ENCODE results near the gene TNFSF9. TPM values are rescaled to one million over a fixed set of nuclear protein-coding genes. Genes with fewer than 3 reads are reported as not detected.
"Not testable (repeated sequence)": the region's sequence is repeated elsewhere in the genome, so short reads cannot be mapped to it uniquely, and the experiment has no call there.

TNFSF9 gene
- total RNA-seq, 3 donors from 2014 or later (not counting 1 experiment from before 2014, with no cell fraction given): 3.3 to 6.0 (median 5.6) TPM

GRCh38 chr19:6503407-6504201 lies 27.2 kb upstream of the TNFSF9 start:
- H3K27me3 ChIP-seq (ENCODE audit: control insufficient read depth, insufficient read depth, low read length): peaks cover 16% of the 10 kb centered on the region
- no peak overlapping the region for H3K27ac ChIP-seq (ENCODE audit: low read length)
- Mint-ChIP-seq H3K27ac (no peak overlapping the region), H3K36me3 (no peaks in the 10 kb centered on the region), H3K27me3 (ENCODE audit: low read depth in 2 of 2) (peaks cover 0 to 26% of the 10 kb centered on the region in 2 donors), H3K4me1 (peaks cover 0 to 16% of the 10 kb centered on the region in 2 donors), H3K9me3 (no peaks in the 10 kb centered on the region), H3K4me3 (peak overlapping the region; percentile 53)
- DNase-seq (no peak), ATAC-seq (no peak)
- no peak for TF ChIP-seq CTCF (IDR thresholded peaks at IDR 0.05)
- H3K4me3 ChIP-seq (ENCODE audit: low read length): no peak overlapping the region
- WGBS (ENCODE audit: insufficient coverage): 91% methylated on average over 8 of the region's 9 CpGs
- no peaks in the 10 kb centered on the region for H3K9me3 ChIP-seq (ENCODE audit: control insufficient read depth, insufficient read depth, low read length)
- no peaks in the 10 kb centered on the region for H3K36me3 ChIP-seq (ENCODE audit: control insufficient read depth, insufficient read depth, low read length)
- intact Hi-C loops (cut with micrococcal nuclease): no loop called here
- peaks cover 21% of the 10 kb centered on the region for H3K4me1 ChIP-seq (ENCODE audit: control insufficient read depth, insufficient read depth, low read length)

GRCh38 chr19:6508028-6508771 lies 22.6 kb upstream of the TNFSF9 start:
- WGBS (ENCODE audit: insufficient coverage): 88% methylated on average over 9 of the region's 9 CpGs
- intact Hi-C loops (cut with micrococcal nuclease); H3K27ac Mint-ChIP-seq; H3K27me3 ChIP-seq (ENCODE audit: control insufficient read depth, insufficient read depth, low read length); ATAC-seq; H3K4me3 Mint-ChIP-seq; H3K4me1 ChIP-seq (ENCODE audit: control insufficient read depth, insufficient read depth, low read length); DNase-seq; H3K4me1 Mint-ChIP-seq; H3K27me3 Mint-ChIP-seq (ENCODE audit: low read depth in 2 of 2); H3K4me3 ChIP-seq (ENCODE audit: low read length); H3K9me3 ChIP-seq (ENCODE audit: control insufficient read depth, insufficient read depth, low read length); H3K27ac ChIP-seq (ENCODE audit: low read length); H3K36me3 ChIP-seq (ENCODE audit: control insufficient read depth, insufficient read depth, low read length); H3K9me3 Mint-ChIP-seq; H3K36me3 Mint-ChIP-seq: not testable (repeated sequence)

- Mint-ChIP-seq H3K4me3 (no peak overlapping the region), H3K4me1 (peaks cover 0 to 5% of the 10 kb centered on the region in 2 donors), H3K9me3 (no peaks in the 10 kb centered on the region), H3K36me3 (no peaks in the 10 kb centered on the region), H3K27me3 (ENCODE audit: low read depth in 2 of 2) (no peaks in the 10 kb centered on the region), H3K27ac (no peak overlapping the region)
- no peak for ATAC-seq
- no peaks in the 10 kb centered on the region for H3K9me3 ChIP-seq (ENCODE audit: control insufficient read depth, insufficient read depth, low read length)
- intact Hi-C loops (cut with micrococcal nuclease): no loop called here
- H3K27ac ChIP-seq (ENCODE audit: low read length): no peak overlapping the region
- no peaks in the 10 kb centered on the region for H3K36me3 ChIP-seq (ENCODE audit: control insufficient read depth, insufficient read depth, low read length)
- H3K4me3 ChIP-seq (ENCODE audit: low read length): no peak overlapping the region
- H3K27me3 ChIP-seq (ENCODE audit: control insufficient read depth, insufficient read depth, low read length): no peaks in the 10 kb centered on the region
- H3K4me1 ChIP-seq (ENCODE audit: control insufficient read depth, insufficient read depth, low read length): peaks cover 5% of the 10 kb centered on the region
- WGBS (ENCODE audit: insufficient coverage): 92% methylated on average over 20 of the region's 20 CpGs
- DNase-seq: no peak
- TF ChIP-seq CTCF (IDR thresholded peaks at IDR 0.05): no peak
These were observed 21.5 kb upstream of the TNFSF9 start for GRCh38 chr19:6509118-6509971.

- Histone ChIP-seq H3K27me3 (ENCODE audit: control insufficient read depth, insufficient read depth, low read length) (no peaks in the 10 kb centered on the region), H3K9me3 (ENCODE audit: control insufficient read depth, insufficient read depth, low read length) (no peaks in the 10 kb centered on the region), H3K36me3 (ENCODE audit: control insufficient read depth, insufficient read depth, low read length) (no peaks in the 10 kb centered on the region), H3K4me3 (ENCODE audit: low read length) (no peak overlapping the region), H3K4me1 (ENCODE audit: control insufficient read depth, insufficient read depth, low read length) (no peaks in the 10 kb centered on the region), H3K27ac (ENCODE audit: low read length) (no peak overlapping the region)
- no peaks in the 10 kb centered on the region for H3K27me3 Mint-ChIP-seq (ENCODE audit: low read depth in 2 of 2)
- no peaks in the 10 kb centered on the region for H3K36me3 Mint-ChIP-seq
- no peak overlapping the region for H3K4me3 Mint-ChIP-seq
- TF ChIP-seq CTCF (IDR thresholded peaks at IDR 0.05): no peak
- DNase-seq (no peak), ATAC-seq (no peak)
- intact Hi-C loops (cut with micrococcal nuclease): no loop called here
- no peaks in the 10 kb centered on the region for H3K9me3 Mint-ChIP-seq
- WGBS (ENCODE audit: insufficient coverage): 93% methylated on average over 7 of the region's 7 CpGs
- peaks cover 0 to 6% of the 10 kb centered on the region in 2 donors for H3K4me1 Mint-ChIP-seq
- no peak overlapping the region for H3K27ac Mint-ChIP-seq
These were observed 20.2 kb upstream of the TNFSF9 start for GRCh38 chr19:6510618-6511017.
